DMS 273 treated with DMSO at 0.1 percent for 48 hours (cell line): ENCODE results near the gene CHN1.
A peak's percentile ranks its signal among the peaks of the same experiment; 100 is the strongest.

Experiments used
- DNase-seq: peaks from one replicate; lab custom pipeline; 2025; lab: John Stamatoyannopoulos, UW

CHN1 gene

DNA sequence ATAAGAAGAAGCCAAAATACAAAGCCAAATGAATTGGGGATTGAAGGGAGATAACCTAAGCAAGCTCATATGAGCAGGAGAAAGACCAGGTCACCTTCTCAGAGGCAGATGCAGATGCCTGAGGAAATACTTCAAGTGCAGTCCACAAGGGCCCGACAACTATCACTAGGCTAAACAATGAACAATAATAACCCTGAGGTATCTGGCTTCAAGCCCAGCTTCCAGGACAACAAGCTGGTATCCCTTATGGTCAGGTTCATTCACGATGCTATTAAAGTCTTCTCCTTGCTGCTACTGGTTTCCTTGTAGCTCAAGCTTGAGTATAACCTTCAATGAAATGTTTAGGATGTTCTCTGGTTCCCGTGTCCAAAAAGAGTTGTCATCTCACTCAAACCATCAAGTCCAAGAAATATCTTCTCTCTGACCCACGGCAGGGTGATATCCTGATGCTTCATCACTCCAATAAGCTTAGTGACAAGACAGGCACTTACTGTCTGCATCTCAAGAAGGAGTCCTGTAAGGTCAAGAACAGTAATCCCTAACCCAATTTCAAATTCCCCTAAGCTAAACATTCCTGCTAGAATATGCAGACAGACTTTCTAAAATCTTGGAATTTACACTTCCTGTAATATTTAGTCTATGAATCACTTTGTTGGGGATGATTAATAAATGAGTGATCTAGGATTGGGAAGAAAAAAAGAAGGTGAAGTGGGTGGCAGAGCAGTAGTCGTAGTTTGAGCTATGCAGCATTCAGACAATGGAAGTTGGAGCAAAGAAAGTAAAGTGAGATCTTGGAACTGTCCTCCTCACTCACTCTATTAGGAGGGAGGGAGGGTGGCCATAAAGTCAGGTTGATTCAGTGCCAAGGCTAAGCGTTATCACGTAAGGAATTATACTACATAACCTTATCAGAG is 33.1 kb downstream of the CHN1 start:
- no peak for DNase-seq

DNA sequence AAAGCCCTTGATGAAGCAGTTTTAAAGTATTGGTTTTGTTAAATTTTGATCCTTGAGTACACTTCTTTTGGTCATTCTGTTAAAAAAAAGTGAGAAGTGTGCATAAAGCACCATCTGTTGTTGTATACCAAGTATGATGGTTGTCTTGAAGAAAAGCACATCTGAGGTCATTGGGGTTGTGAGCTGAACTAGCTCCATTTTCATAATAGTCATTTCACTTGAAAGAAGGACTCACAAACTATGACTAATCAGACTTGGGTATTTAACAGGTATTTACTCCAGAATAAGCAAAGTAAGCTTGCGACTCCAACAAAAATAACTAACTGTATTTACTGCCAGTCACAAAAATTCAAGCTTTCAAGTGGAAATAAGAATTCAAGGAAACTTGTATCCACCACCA is 35.1 kb downstream of the CHN1 start:
- DNase-seq, result no peak

DNA sequence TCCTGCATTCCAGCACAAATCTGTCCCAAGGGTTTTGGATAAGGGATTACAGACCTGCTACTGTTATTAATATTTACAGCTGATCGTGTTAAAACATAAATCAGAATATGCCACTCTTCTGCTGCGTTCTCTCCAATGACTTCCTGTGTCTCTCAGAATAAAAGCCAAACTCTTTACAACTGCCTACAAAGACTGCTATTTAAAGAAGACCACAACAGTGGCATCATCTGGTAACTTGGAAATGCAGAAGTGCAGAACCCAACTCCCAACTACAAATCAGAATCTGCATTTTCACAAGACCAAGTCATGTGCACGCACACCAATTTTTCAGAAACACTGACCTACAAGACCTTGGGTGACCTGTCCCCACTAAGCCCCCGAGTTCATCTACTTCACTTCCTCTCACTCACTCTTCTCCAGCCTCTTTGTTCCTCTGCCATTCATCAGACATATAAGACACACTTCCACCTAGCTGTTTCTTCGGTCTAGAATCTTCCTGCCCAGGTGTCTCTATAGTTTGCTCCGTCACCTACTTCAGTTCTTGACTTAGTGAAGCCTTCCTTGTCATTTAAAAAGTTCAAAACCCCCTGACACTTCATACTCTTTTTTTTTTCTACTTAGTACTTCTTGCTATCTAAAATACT is 36.0 kb downstream of the CHN1 start:
- DNase-seq, result no peak

DNA sequence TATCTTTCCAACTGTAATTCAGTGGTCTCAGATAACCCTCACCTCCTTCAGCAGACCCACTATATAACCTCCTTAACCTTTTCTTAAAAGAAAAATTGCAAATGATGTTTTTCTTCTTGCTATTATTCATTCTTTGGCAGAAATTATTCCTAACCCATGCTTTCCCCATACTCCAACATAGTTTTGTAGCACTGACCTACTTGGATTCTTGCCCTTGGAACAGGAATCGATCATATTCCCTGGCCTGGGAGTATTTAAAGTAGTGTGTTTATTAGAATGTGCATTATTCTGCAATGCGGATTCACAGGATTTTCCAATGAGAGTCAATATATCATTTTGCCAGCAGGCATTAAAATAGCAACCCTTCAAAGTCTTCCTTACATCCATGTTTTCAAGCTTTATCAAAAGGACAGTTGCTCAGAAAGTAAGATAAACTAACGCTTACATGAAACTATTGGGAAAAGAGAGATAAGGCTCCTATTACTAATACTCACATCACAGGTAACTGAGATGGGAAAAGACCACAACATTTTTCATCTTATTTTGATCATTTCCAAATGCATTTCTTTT is 37.4 kb downstream of the CHN1 start:
- DNase-seq, result no peak

DNA sequence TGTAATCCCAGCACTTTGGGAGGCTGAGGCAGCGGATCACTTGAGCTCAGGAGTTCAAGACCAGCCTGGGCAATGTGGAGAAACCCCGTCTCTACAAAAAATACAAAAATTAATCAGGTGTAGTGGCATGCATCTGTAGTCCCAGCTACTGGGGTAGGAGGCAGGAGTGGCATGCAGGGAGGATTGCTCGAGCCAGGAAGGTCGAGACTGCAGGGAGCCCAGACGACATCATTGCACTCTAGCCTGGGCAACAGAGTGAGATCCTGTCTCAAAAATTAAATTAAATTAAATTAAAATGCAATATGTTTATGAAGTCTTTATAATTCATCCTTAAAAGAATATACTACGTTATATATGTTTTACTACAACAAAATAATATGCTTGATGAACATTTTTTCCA is 38.1 kb downstream of the CHN1 start:
- DNase-seq, result no peak

DNA sequence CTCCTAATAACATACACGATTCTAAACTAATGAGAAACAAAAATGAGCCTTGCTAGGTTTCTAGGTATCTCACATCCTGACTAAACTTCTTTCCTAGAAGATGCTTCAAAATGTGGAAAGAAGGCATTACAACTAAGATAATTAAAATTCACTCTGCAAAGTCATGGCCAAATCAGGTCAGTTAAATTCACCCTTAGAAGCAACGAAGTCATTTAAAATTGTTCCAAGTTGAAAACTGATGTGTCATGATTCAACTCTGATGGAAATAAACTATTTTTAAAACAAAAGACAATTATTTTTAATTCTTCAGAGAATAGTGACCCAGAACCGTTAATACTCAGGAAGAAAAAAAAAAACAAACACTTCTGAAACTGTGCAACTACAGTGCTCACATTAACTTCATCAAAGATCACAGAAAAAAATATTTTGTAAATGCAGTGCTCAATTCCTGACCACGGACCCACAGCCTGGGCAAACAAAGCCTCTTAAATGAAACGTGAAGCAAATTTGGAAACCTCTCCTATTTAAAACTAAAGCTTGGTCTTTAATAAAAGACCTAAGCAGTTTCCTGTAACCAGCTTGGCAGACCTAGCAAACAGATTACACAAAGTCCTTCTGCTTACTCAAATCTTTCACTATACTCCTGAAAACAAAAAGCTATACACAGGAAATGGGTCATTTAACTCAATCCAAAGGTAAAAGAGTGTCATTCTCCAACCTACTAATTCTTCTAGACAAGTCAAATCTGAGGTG is 39.0 kb downstream of the CHN1 start:
- no peak for DNase-seq

DNA sequence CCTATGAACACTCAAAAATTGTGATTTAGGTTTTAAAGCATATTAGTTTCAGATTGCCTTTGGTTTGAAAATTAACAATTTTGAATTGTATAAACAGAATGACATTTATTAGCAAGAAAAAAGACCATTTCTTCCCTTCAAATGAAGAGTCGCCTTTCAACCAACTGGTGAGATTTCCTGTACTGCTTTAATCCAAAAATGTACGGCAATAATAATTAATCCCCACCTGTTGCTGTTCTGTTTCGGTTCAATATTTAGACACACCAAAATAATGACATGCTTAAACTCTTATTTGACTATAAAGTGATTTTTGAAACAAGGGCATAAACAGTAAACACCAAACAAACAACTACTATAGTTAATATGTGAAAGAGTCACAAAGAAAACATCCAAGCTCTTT is 39.6 kb downstream of the CHN1 start:
- DNase-seq, result no peak

DNA sequence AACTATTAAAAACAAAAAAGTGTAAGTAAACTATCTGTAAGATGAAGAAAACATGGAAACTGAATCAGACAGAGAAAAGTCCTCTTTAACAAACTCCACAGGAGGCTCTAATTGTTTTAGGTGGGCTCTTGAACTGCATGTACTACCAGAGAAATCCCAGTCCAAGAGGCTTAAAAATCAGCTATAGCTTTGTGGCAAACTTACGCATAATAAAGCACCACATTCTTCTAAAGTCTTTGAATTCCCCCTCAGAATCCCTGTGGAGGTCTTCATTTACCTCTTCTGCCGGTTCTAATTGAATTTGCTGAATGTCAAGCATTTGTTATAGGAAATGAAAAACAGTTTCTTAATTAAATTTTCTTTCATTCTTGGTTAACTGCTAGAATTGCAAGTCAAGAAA is 40.8 kb downstream of the CHN1 start:
- no peak for DNase-seq

DNA sequence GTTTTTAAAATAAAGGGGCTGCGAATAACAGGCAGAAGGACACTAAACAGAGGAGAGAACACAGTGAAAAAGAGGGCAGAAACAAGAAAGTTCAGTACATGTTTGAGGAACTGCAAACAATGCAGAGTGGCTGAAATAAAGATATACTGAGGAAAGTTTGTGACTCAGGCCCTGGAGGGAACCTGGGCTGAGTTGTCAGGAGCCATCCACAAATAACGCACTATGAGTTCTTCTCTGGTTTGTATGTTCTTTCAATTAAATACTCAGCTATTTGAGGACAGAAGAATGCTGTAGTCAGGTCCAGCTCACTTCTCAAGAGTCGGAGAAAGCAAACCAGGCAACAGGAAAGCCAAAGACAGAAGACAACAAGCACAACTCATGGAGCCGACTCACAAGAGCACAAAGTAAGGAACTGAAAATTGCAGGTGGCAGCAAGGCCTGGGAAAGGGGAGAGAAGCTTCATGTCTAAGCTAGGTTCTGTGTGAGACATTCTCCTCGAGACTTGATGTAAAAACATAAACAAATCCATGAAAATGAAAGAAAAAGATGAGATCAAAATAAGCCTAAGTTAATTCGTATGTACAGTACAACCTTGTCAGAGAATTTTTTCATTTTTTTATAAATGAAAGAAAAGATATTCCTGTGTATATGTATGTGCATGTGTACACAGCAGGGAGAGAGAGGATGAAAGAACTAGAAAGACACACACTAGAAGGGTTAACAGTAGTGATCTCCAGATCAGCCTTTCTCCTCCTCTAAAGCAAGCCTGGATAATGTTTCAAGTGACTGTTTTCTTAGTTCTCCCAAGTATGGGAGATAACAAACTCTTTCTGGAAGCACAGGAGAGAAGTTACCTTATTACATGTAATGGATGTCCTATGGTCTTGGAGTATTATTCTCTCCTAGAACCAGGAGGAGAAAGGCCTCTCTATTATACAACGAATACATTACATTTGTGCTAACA is 41.5 kb downstream of the CHN1 start:
- no peak for DNase-seq

DNA sequence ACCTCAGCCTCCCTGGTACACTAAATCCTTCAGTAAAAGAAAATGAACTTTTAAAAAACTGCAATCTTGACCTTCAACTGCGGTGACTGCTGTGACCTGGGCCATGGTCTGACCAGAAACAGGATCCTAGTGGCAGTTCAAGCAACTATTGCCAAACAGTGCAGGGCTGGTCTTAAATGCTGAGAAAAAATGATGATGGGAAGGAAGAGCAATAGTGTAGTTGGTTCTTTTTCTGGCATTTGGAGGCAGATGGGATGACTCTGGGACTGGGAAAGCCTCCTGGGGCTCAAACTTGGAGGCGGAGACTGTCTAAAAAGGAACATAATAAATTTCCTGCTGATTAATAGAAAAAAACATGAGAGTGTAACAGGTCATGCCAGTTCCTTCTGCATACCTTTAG is 45.4 kb downstream of the CHN1 start:
- no peak for DNase-seq

DNA sequence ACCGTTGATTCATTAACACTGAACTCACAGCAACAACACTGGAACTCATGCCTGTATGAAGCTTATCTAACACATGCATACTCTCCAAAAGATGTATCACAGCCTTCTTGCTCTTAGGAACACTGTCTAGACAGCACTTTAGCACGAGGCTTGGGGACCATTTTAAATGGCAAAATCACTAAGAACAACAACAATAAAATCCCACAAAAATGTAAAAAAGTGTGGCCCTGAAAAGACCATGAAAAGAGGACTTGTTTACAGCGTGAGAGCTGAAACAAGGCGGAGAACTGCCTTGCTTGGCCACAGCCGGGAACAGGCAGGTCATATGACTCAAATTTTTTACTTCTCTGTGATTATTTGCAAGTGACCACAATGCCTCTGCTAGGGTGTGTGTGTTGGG is 48.1 kb downstream of the CHN1 start:
- no peak for DNase-seq

DNA sequence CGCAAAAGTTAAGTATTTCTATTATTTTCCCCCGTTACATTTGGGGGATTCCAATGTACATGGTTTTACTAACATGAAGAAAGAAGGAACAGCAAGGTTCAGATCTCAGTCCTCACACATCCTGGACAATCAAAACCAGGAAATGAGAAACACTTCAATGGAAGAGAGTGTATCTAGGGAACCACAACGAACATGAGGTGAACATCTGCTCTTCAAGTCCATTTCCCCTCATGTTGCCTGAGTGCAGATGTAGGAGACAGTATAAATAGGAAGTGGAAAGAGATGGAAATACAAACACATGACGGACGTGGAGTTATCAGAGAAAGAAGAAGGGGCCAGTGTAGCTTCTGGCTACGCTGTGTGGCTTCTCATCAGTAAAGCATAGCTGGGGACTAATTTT is 52.6 kb downstream of the CHN1 start:
- DNase-seq, result no peak

DNA sequence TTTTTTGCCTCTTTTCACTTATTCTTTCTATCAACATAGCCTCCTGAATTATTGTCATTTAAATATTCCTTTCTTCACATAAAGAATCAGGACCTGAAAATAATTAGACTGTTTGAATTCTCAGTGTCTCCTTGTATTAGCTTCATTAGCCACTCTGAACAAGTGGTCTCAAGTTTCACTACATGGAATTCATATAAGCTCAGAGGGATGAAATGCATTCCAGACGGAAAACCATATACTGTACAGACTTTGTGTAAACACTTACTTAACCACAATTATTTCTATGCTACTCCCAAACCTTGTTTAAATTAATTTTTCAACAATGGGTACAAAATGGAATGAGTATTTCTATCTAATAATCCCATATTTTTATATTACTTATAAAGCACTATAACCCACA is 53.4 kb downstream of the CHN1 start:
- peak; percentile 2 for DNase-seq

DNA sequence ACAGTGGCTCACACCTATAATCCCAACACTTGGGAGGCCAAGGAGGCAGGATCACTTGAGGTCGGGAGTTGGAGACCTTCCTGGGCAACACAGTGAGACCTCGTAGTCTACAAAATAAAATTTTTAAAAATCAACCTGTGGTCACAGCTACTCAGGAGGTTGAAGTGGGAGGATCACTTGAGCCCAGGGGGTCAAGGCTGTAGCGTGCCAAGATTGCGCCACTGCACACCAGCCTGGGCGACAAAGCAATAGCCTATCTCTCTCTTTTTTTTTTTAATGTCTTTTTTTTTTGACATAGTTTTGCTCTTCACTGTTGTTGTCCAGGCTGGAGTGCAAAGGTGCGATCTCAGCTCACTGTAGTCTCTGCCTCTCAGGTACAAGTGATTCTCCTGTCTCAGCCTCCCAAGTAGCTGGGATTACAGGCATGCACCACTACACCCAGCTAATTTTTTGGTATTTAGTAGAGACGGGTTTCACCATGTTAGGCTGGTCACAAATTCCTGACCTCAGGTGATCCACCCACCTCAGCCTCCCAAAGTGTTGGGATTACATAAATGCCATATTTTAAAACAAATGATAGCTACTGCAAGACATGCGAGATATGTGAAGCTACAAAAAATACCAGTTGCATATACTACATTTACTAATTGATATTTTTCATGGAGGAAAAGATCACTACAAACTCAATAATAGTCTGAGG is 55.0 kb downstream of the CHN1 start:
- DNase-seq, result no peak

DNA sequence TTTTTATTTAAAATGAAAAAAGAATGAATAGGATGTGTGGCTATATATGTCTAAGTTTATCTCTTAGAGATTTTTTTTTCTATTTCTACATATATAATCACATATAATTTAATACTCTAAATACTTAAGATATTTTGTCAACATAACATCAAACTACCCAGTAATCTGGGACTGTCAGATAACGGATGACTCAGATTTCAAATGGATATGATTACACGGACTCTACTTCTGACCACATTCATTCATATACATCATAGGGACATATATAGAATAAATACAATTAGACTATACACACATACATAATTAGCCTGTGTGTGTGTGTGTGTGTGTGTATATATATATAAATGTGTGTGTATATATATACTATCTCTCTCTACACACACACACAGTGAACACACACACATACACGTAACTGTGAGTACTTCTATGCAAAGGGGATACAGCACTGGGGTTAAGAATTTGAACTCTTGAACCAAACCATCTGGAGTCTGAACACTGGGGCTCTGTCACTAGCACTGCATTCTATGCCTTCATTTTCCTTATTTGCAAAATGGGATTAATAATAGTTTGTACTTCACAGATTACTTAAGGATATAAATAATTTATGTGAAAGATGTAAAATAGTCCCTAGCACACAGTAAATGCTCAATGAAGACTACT is 59.5 kb downstream of the CHN1 start:
- no peak for DNase-seq

DNA sequence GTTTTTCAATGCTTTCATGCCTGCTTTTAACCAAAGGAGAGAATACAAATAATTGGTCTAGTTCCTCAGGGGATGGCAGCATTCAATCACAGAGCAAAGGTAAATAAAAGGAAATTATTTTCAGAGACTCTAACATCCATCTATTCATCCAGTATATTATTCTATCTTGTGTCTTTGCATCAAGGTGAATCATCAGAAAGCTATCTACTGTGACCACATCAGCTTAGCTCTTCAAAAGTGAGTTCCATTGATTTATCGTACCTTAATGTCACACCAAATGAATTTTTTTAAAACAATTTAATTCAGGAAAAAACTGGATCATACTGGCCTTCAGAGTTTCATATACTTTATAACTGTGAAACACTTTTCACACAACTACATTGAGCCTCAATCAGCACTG is 66.1 kb downstream of the CHN1 start:
- DNase-seq, result no peak

DNA sequence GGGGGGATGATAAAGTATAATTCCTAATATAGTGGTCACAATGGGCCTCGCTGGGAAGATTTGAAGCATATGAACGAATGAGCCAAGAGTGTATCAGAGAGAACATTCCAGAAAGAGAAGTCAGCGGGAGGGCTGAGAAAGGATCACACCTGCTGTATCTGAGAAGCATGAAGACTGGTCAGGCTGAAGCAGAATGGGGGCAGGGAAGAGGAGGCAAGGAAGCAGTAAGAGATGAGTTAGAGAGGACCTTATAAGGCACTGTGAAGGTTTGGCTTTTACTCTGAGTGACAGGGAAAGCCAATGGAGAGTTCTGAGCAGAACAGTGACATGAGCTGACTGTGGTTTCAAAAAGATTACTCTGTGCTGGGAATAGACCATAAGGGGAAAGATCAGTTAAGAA is 73.5 kb downstream of the CHN1 start:
- no peak for DNase-seq

DNA sequence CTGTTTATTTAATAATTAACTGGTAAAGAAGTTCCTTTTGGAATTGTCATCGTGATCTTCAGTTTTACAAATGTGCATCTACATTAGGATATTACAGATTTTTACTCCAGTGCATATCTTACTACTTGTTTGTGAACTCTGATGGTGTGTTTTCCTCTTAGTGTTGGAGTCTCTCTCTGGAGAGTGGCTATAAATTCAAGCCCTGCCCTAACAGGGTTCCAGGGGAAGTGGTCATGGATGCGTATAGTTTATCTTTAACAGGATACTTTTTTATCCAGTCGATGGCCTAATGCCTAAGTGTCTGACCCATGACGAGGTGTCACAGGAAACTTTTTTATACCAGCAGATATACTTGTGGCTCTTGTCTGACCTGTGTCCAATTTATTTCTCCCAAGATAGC is 75.4 kb downstream of the CHN1 start:
- DNase-seq, result no peak

DNA sequence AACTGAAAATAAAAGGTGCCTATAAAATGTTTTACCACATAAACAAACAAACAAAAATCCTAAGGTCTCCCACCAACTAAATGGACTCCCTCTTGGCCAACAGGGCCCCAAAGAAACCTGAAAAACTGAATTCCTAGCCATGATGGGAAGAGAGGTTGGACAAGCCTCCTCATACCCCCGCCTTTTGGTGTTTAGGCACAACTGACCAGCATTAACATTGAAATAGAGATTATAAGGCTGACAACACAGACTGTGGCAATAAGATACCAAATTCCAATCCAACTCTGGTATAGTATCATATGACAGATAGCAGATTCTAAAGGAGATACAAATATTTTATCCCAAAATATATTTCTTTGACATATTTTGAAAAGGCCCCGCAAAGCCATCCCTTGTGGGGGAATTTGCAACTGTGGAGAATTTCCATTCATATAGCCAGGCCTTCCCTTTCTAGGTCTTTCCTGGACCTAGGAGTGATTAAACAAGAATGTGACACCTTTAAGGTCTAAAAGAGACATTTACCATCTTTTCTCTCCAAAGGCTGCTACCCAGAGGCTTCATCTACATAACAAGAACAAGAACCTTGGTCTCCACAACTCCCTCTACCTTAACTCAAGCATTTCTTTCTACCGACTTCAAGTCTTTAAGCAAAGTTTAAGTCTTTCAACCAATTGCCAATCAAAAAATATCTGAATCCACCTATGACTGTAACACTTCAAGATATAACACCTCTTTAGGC is 80.0 kb downstream of the CHN1 start:
- no peak for DNase-seq
